Esophagus muscularis mucosa (tissue), 4 donors: ENCODE measurements around the gene RASL12. TPM values are rescaled to one million over a fixed set of nuclear protein-coding genes. Genes with fewer than 3 reads are reported as not detected.

Experiments
- DNase-seq: peaks from one replicate; pipeline ENCODE4 v3.0.0-alpha.2; 2017; ENCODE audit errors: extremely low spot score
- H3K27ac ChIP-seq, 4 donors: fragments of 200-600 bp; sonication (generic); replicated peaks in 1 of 4; 1 replicate in 3 of 4; 2 replicates in 1 of 4; pipeline ENCODE4 v1.5.1; 2016 to 2019; ENCODE audit warnings: mild to moderate bottlenecking in 1 of 4
- H3K27me3 ChIP-seq, 4 donors: fragments of 200-600 bp; sonication (generic); one replicate each; pipeline versions ENCODE4 v1.5.1 to v1.6.0; 2016 to 2019
- H3K36me3 ChIP-seq, 4 donors: fragments of 200-600 bp; sonication (generic); one replicate each; pipeline ENCODE4 v1.5.1; 2016 to 2019
- H3K4me1 ChIP-seq, 4 donors: fragments of 200-600 bp; sonication (generic); one replicate each; pipeline ENCODE4 v1.5.1; 2016 to 2019
- H3K4me3 ChIP-seq, 4 donors: fragments of 200-600 bp; sonication (generic); 1 replicate in 2 of 4; 2 replicates in 2 of 4; pipeline ENCODE4 v1.5.1; 2016 to 2019; ENCODE audit warnings: mild to moderate bottlenecking in 4 of 4, moderate library complexity in 1 of 4
- H3K9me3 ChIP-seq, 4 donors: fragments of 200-600 bp; sonication (generic); 1 replicate in 3 of 4; 2 replicates in 1 of 4; pipeline ENCODE4 v1.5.1; 2016 to 2019
- CTCF ChIP-seq, 3 experiments: fragments of 200-600 bp in 2 of 3; fragments of 450-650 bp in 1 of 3; sonication (generic) in 2 of 3; IDR thresholded peaks; one replicate each; pipeline ENCODE4 v1.5.1; 2017 to 2019; ENCODE audit warnings: antibody characterized with exemption in 3 of 3, mild to moderate bottlenecking in 2 of 3, moderate library complexity in 1 of 3
- EP300 ChIP-seq: sonication (generic); formaldehyde crosslinking; IDR thresholded peaks from one replicate; pipeline ENCODE4 v1.6.1; 2017; ENCODE audit warnings: antibody characterized with exemption
- POLR2A ChIP-seq: fragments of 450-650 bp; IDR thresholded peaks from one replicate; pipeline ENCODE4 v1.6.1; 2017; ENCODE audit warnings: antibody characterized with exemption, moderate library complexity, mild to moderate bottlenecking, low read depth
- POLR2AphosphoS5 ChIP-seq, 2 donors: sonication (generic); formaldehyde crosslinking; IDR thresholded peaks; one replicate each; pipeline ENCODE4 v1.6.1; 2017; ENCODE audit warnings: antibody characterized with exemption in 2 of 2
- WGBS: methylation state at CpG from one replicate; pipeline ENCODE4 v1.1.5; 2018; 5-methylcytosine and 5-hydroxymethylcytosine counted together
- intact Hi-C: fragments of 100-400 bp; cut with DNase I; formaldehyde crosslinking; loops from one replicate; pipeline ENCODE4 v1.15.1; 2023
- total RNA-seq, 4 donors: library from RNA; depleted of rRNA; stranded (reverse); fragments of >200 nt; gene quantifications; one replicate each; pipeline versions ENCODE4 v1.1.0 to v1.2.1, GENCODE V29; 2016

RASL12 gene
- total RNA-seq, 4 donors from 2014 or later, result 123 to 216 (median 198) TPM

DNA sequence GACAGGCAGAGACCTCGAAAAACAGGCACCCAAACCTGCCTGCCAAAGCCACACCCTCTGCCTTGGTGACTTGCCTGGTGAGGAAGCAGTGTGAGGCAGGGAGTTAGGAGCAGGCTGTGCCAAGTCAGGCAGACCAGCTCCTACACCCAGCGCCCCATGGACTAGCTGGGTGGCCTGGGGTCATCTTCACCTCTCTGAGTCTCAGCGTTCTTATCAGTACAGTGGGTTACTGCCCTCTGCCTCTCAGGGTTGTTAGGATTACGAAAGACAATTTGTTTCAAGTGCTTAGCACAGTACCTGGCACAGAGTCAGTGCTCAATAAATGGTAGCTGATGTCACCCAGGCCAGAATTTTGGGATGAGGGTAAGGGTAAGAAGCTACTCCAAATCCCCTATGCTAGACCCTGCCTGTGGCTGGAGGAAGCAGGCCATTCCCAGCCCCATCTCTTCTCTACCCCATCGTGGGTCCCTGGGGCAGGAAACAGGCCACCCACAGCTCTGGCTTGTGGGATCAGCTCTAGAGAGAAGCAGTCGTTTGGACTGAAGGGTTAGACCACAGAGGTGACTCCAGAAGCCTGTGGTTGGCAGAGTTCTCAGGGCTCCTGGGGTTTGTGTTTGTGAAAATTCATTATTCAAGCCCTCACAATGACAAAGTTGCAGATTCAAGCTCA, 12.5 kb downstream of the RASL12 start:
- intact Hi-C loops, result loop anchor here (2.0 kb wide), 2 partner anchors 23 to 45 kb away; no protein-coding TSS in a partner anchor
- H3K4me1 ChIP-seq, result peaks cover 26 to 69% (median 66%) of the 10 kb centered on the region in 4 donors
- H3K27me3 ChIP-seq, result no peaks in the 10 kb centered on the region
- DNase-seq, result no peak
- 43% methylated on average over 6 of the region's 6 CpGs for WGBS
- no peak overlapping the region for H3K4me3 ChIP-seq
- peaks cover 28 to 79% (median 48%) of the 10 kb centered on the region in 4 donors for H3K36me3 ChIP-seq
- TF ChIP-seq POLR2A (no peak), CTCF (IDR thresholded peaks at IDR 0.05) (no peak), EP300 (no peak), POLR2AphosphoS5 (IDR thresholded peaks at IDR 0.05) (peak in 1 of 2 donors; percentile 11)
- H3K27ac ChIP-seq, result peak overlapping the region; percentile 75 to 98 (median 96)
- H3K9me3 ChIP-seq, result no peaks in the 10 kb centered on the region

- intact Hi-C loops, result loop anchor here (2.0 kb wide), 2 partner anchors 24 to 46 kb away; no protein-coding TSS in a partner anchor
- 20% methylated on average over 1 of the region's 26 CpGs for WGBS
- H3K27ac ChIP-seq, result peak overlapping the region; percentile 75 to 98 (median 96)
Measured at GRCh38 chr15:65054333-65055200, 13.2 kb downstream of the RASL12 start.

GRCh38 chr15:65052956-65053355, 14.8 kb downstream of the RASL12 start:
- DNase-seq, result no peak
- Histone ChIP-seq H3K27ac (peak overlapping the region in 2 of 4 donors; percentile 17 to 55), H3K36me3 (peaks cover 15 to 61% (median 32%) of the 10 kb centered on the region in 4 donors), H3K4me3 (no peak overlapping the region), H3K4me1 (peaks cover 31 to 68% (median 65%) of the 10 kb centered on the region in 4 donors), H3K9me3 (no peaks in the 10 kb centered on the region), H3K27me3 (no peaks in the 10 kb centered on the region)
- no peak for TF ChIP-seq EP300
- TF ChIP-seq POLR2A, result no peak
- TF ChIP-seq CTCF (IDR thresholded peaks at IDR 0.05), result no peak
- TF ChIP-seq POLR2AphosphoS5 (IDR thresholded peaks at IDR 0.05), result no peak
- intact Hi-C loops, result no loop called here
- 80% methylated on average over 2 of the region's 2 CpGs for WGBS

More at GRCh38 chr15:65054333-65055200, 13.2 kb downstream of the RASL12 start:
- no peak overlapping the region for H3K4me3 ChIP-seq
- H3K4me1 ChIP-seq, result peaks cover 26 to 70% (median 67%) of the 10 kb centered on the region in 4 donors
- H3K27me3 ChIP-seq, result no peaks in the 10 kb centered on the region
- TF ChIP-seq POLR2A (no peak), EP300 (no peak), CTCF (IDR thresholded peaks at IDR 0.05) (peak; percentile 91 to 97 (median 93)), POLR2AphosphoS5 (IDR thresholded peaks at IDR 0.05) (peak; percentile 56 to 61)
- H3K9me3 ChIP-seq, result no peaks in the 10 kb centered on the region
- H3K36me3 ChIP-seq, result peaks cover 28 to 77% (median 46%) of the 10 kb centered on the region in 4 donors
- DNase-seq, result no peak

DNA sequence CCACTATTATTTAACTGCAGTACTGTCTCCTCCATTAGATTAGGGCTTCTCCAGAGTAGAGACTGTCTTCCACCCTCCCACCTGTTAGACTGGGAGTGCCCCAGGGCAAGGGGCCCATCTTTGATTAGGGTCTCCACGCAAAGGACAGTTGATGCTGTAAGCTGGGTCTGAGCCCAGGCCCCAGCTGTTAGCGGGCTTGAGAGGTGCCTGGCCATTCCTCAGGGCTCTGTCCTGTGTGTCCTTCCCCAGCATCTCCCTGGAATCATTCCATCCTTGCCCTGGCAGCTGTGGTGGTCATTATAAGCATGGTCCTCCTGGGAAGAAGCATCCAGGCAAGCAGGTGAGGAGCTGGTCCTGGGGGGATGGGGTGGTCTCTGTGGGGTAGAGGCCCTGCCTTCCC, 16.5 kb downstream of the RASL12 start:
- WGBS, result 80% methylated on average over 1 of the region's 2 CpGs
- Histone ChIP-seq H3K27me3 (no peaks in the 10 kb centered on the region), H3K4me1 (peaks cover 31 to 55% (median 49%) of the 10 kb centered on the region in 4 donors), H3K36me3 (peaks cover 13 to 44% (median 24%) of the 10 kb centered on the region in 4 donors), H3K9me3 (no peaks in the 10 kb centered on the region), H3K4me3 (no peak overlapping the region), H3K27ac (peak overlapping the region; percentile 45 to 72 (median 62))
- intact Hi-C loops, result no loop called here
- no peak for DNase-seq
- TF ChIP-seq CTCF (IDR thresholded peaks at IDR 0.05) (no peak), POLR2A (no peak), EP300 (no peak), POLR2AphosphoS5 (IDR thresholded peaks at IDR 0.05) (no peak)
